Activated T-helper 1 cell treated with anti-CD3 and anti-CD28 coated beads, Interleukin-12 subunit alpha, Interleukin-12 subunit beta, Interleukin-2, Interleukin-4 antibody, amounts not matched to agents 30 ng/mL and 10 ng/mL and 1 ng/mL, durations not matched to agents 14 hours and 24 hours and 36 hours (primary cell): ENCODE measurements around the gene ZNF740. TPM values are rescaled to one million over a fixed set of nuclear protein-coding genes. Genes with fewer than 3 reads are reported as not detected.
A peak's percentile ranks its signal among the peaks of the same experiment; 100 is the strongest.

Source experiments
- DNase-seq: peaks from one replicate; pipeline ENCODE4 v3.0.0; 2021; ENCODE audit warnings: low spot score
- H3K27ac Mint-ChIP-seq: one replicate; pipeline ENCODE4 v1.8.0; 2021; ENCODE audit warnings: mild to moderate bottlenecking, mixed read lengths
- H3K27me3 Mint-ChIP-seq: one replicate; pipeline ENCODE4 v1.8.0; 2022; ENCODE audit warnings: mild to moderate bottlenecking, moderate library complexity, mixed read lengths; ENCODE audit not compliant: insufficient read depth
- H3K36me3 Mint-ChIP-seq: one replicate; pipeline ENCODE4 v1.8.0; 2021; ENCODE audit warnings: low read depth, mixed read lengths
- H3K4me1 Mint-ChIP-seq: one replicate; pipeline ENCODE4 v1.8.0; 2021; ENCODE audit warnings: low read depth, mixed read lengths
- H3K4me3 Mint-ChIP-seq: one replicate; pipeline ENCODE4 v1.8.0; 2021; ENCODE audit warnings: mild to moderate bottlenecking, moderate library complexity, mixed read lengths
- H3K9me3 Mint-ChIP-seq: one replicate; pipeline ENCODE4 v1.8.0; 2021; ENCODE audit warnings: mixed read lengths
- intact Hi-C: fragments of 100-400 bp; cut with micrococcal nuclease; formaldehyde crosslinking; loops from one replicate; pipeline ENCODE4 v1.15.1; 2024
- total RNA-seq: library from RNA; stranded (reverse); gene quantifications from 2 replicates; pipeline ENCODE4 v1.2.3, GENCODE V29; 2022

Gene ZNF740
- total RNA-seq, 1 donor from 2014 or later = 52.8 TPM

- DNase-seq = no peak
- no peak overlapping the region for H3K27ac Mint-ChIP-seq
These were observed 63.8 kb downstream of the ZNF740 start for GRCh38 chr12:53244337-53244736.

More at GRCh38 chr12:53244337-53244736, 63.8 kb downstream of the ZNF740 start:
- H3K27me3 Mint-ChIP-seq = peaks cover 31% of the 10 kb centered on the region
- H3K4me1 Mint-ChIP-seq = peaks cover 6% of the 10 kb centered on the region
- H3K9me3 Mint-ChIP-seq = no peaks in the 10 kb centered on the region
- intact Hi-C loops = no loop called here
- no peaks in the 10 kb centered on the region for H3K36me3 Mint-ChIP-seq
- peak overlapping the region; percentile 7 for H3K4me3 Mint-ChIP-seq

Other genes starting within 250 kb of the ZNF740 start
- 3.2 and 3.9 TPM in 2 replicates for gene KRT18, start 231.6 kb upstream of the ZNF740 start, total RNA-seq
- 463 and 473 TPM in 2 replicates for gene EIF4B, start 174.3 kb upstream of the ZNF740 start, total RNA-seq
- gene TNS2, start 130.7 kb upstream of the ZNF740 start, total RNA-seq = 2.7 and 3.1 TPM in 2 replicates
- 41.2 and 42.6 TPM in 2 replicates for gene SPRYD3, start 101.3 kb upstream of the ZNF740 start, total RNA-seq
- 0.81 TPM in 1 of 2 replicates, not detected in the other for gene IGFBP6, start 83.1 kb upstream of the ZNF740 start, total RNA-seq
- not detected in 2 replicates for gene SOAT2, start 77.2 kb upstream of the ZNF740 start, total RNA-seq
- 21.7 and 22.6 TPM in 2 replicates for gene CSAD, start 203 bp downstream of the ZNF740 start, total RNA-seq
- gene ITGB7, start 26.5 kb downstream of the ZNF740 start, total RNA-seq = 258 and 266 TPM in 2 replicates
- 58.6 and 61.6 TPM in 2 replicates for gene RARG, start 51.5 kb downstream of the ZNF740 start, total RNA-seq
- 61.2 and 68.4 TPM in 2 replicates for gene ESPL1, start 87.6 kb downstream of the ZNF740 start, total RNA-seq
- gene PFDN5, start 114.8 kb downstream of the ZNF740 start, total RNA-seq = 344 and 350 TPM in 2 replicates
- 107 and 111 TPM in 2 replicates for gene MYG1, start 119.0 kb downstream of the ZNF740 start, total RNA-seq
- 81.4 and 85.7 TPM in 2 replicates for gene AAAS, start 140.9 kb downstream of the ZNF740 start, total RNA-seq
- gene SP7, start 155.6 kb downstream of the ZNF740 start, total RNA-seq = not detected in 2 replicates
- 65.6 and 66.0 TPM in 2 replicates for gene SP1, start 199.5 kb downstream of the ZNF740 start, total RNA-seq
- not detected in 2 replicates for gene AMHR2, start 243.1 kb downstream of the ZNF740 start, total RNA-seq